GM18951 (cell line): ENCODE results near the gene KRT4.

Experiments
- POLR2A ChIP-seq: IDR thresholded peaks from 4 replicates; pipeline ENCODE4 v1.6.1; 2011; ENCODE audit warnings: mild to moderate bottlenecking; ENCODE audit not compliant: insufficient read length, insufficient read depth; ENCODE audit errors: extremely low read depth
- in situ Hi-C: fragments of 300-500 bp; cut with MboI; formaldehyde crosslinking; loops from one replicate; pipeline ENCODE4 v1.12.0; 2022; ENCODE audit warnings: low sequenced_read_pairs, mixed read lengths, inconsistent platforms; ENCODE audit not compliant: unreplicated experiment

KRT4 gene

DNA sequence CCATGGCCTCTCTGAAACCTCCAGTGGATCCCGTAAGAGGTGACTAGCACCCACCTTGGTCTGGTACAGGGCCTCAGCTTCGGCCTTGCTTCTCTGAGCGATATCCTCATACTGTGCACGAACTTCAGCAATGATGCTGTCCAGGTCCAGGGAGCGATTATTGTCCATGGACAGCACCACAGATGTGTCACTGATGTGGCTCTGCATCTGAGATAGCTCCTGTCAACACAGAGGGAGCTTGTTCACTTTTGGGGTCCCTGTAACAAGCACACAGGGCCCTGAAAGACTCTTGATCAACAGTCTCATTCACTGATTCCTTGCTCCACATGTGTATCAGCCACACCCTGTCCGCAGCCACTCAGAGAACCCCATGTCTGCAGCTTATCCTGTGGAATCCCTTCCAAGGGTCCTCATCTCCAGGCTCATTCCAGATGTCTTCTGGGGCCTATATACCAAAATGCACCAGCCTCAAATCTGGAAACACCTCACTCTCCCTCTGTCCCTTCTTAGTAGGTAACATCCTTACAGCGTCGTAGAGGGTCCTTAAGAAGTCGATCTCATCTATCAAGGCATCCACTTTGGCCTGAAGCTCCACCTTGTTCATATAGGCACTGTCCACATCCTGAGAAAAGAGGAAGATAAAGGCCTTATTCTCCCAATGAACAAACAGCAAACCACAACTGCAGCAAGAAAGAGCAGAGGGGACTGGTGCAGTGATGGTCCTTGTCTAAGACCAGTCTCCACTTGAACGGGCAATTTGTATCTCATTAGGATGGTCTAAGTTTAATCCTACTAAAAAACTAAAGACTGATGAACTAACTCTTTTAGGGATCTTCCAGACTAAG lies 21.5 kb downstream of the KRT4 start:
- in situ Hi-C loops = no loop called here
- TF ChIP-seq POLR2A = no peak

DNA sequence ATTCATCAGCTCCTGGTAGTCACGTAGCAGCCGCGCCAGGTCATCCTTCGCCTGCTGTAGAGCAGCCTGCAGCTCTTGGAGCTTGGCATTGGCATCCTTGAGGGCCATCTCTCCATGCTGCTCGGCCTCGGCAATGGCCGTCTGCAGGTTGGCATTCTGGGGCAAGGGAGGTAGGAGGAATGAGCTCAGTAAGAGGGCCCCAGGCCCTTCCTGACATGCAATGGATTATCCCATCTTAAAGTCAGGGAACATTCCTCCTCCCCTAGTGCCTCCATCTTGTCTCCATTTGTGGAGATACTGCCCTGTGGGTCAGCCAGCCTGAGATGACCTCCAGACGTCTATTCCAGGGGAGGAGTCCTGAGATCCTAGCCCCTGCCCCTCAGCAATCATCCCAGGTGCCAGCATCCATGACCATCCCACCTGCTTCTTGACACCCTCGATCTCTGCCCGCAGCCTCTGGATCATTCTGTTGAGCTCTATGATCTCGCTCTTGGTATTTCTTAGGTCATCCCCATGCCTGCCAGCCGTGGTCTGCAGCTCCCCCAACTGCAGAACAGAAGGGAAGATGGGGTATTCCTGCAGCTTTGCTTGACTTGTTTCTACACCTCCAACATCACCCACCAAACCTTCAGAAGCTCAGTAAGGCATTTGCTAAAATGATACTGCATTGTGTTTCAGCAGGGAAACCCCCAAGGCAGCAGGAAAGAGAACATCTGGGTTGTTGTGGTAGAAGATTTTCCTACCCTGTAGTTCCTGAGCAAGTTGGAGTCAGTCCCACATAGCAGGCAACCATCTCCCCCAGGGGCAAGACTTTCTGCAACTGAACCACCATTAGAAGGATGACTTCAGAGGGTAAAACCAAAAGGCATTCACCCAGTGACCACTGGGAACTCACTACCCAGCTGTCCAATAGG lies 22.4 kb downstream of the KRT4 start:
- TF ChIP-seq POLR2A = no peak
- in situ Hi-C loops = no loop called here

DNA sequence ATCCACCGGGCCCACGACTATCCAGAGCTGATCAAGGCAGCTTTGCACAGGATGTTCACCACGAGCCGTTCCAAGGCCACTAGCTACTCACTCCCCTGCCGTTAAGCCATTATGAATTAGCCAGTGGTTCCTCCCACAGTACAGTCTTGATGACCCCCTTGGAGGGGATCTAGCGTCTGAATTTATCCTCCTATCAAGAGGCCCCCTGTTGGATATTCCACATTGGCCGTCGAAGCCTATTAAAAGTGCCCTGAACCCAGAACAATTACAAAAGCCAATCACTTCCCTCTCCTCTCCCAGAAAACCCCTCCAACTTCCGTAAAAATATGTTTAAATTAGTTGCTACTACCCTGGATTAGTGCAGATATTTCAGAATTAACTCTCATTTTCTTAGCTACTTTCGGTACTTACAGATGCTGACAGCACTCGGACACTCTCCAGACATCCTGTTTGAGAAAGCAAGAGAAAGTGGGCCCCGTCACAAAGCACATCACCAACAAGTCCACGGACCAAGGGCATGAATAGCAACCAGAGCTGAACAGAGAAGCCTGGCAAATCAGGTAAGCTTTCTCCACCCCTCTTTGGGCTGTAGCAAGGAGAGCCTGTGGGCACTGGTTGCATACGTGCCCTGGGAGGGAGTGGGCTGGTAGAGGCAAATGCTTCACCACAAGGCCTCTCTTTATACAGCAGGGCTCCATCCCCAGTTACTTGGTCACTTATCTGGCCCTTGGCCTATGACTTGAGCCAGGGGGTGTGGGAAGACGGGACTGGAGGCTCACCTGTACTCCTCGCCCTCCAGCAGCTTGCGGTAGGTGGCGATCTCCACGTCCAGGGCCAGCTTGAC lies 23.3 kb downstream of the KRT4 start:
- TF ChIP-seq POLR2A = no peak
- in situ Hi-C loops = no loop called here

DNA sequence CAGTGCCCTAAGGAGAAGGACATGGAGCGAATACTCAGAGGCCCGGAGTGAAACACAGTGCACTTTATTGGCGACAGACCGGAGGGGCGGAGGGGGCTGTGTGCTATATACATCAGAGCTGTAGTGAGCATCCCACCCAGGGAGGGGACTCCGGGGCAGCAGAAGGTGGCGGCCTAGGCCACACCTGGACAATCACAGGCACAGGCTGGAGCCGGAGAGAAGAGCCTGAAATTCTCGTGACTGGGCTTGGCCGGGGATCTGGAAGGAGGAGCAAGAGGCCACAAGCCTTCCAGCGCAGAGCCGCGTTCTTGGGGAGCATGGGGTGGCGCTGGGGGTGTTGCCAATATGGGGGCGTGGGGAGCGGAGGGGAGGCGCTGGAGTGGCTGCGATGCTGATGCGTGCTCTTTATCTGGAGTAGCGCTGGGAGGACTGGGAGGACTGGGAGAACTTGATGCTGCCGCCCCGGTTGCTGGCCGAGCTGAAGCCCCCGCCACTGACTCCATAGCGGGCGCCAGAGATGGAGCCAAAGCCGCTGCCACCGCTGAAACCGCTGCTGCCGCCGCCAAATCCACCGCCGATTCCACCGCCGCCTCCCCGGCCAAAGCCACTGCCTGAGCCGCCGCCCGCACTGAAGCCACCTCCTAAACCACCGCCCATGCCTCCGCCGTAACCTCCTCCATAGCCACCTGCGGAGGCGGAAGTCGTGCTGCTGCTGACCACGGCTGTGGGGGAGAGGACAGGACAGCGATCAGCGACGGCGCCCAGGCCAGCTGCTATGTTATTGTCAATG lies 24.1 kb downstream of the KRT4 start:
- TF ChIP-seq POLR2A = no peak
- in situ Hi-C loops = no loop called here

DNA sequence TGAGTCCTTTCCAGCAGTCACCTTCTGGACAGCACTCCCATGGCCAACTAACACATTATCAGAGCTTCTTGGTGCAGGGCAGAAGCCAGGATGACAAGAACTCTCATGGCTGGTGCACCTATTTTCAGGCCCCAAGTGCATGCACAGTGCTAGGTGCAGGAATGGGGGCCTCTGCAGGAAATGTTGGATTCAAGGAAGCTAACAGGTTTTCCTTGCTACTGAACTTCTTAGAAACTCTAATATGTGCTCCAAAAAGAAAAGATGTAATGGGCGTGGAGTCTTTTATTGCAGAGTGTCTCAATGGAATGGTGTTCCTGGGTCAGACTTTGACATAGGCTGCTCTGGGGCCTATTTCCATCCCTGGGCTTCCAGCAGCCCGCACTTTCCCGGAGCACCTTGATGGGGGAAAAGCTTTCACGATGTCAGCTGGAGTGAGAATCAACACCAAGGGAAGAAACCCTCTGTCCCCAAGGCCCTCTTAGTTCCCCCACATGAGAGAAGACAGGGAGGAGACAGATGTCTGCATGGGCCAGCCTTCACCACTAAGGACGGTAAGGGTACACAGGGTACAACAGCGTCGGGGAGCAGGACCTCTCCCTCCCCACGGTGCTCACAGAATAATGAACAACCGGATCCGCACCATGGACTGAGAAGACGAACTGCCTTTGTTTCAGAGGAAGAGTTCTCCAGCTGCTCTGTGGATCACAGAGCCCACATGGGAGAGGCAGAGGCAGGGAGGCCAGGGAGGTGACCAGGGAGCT lies 24.9 kb downstream of the KRT4 start:
- in situ Hi-C loops = no loop called here
- no peak for TF ChIP-seq POLR2A

GRCh38 chr12:52788192-52788875 lies 25.6 kb downstream of the KRT4 start:
- in situ Hi-C loops = no loop called here
- no peak for TF ChIP-seq POLR2A

DNA sequence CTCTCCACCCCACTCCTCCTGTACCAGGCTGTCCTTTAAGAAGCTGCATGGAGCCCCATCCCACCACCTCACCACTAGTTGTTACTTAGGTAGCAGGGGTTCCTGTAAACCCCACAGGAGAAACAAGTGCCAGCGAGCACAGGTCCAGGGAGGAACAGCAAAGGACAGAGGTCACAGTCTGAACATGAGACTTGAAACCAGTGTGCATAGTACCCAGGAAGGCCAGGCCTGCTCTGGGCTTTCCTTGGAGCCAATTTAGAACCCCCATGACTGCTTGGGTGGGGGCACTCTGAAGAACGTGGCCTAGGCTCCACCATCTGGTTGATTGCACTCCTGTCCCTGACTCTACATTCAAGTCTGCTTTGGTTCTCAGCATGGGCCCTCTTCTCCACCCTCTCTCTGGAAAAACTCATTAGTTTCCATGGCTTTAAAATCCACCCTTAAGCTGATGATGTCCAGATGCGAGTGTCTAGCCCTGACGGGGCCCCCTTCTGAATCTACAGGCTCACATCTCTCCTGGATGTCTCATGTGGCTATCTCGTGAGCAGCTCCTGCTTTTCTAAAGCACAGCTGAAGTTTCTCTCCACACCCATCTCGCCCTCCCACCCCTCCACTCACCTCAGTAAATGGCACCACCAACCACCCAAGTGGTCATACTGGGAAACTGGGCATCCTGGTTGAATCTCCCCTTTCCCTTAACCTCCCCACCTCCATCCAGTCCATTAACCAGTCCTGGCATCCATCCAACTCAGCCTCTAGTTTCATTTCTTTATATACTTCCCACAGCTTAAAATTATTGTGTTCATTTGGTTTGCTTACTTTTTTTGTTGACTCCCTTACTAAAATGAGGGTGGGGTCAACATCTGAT lies 26.4 kb downstream of the KRT4 start:
- in situ Hi-C loops = no loop called here
- no peak for TF ChIP-seq POLR2A

DNA sequence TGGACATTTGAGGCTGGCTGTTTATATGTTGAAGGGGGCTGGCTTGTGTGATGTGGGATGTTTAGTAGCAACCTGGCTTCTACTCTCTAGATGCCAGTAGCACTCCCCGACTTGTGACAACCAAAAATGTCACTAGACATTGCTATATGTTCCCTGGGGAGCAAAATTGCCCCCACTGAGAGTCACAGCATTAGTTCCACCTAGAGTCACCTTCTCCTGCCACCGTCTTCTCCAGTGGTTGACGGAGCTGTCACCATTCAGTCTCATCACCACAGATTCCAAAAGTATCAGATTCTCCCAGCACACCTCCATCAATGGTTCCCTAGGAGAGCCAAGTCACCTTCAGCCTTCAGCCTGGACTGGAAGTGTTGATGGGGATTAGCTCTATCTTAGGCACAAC lies 29.0 kb downstream of the KRT4 start:
- no peak for TF ChIP-seq POLR2A
- in situ Hi-C loops = no loop called here

DNA sequence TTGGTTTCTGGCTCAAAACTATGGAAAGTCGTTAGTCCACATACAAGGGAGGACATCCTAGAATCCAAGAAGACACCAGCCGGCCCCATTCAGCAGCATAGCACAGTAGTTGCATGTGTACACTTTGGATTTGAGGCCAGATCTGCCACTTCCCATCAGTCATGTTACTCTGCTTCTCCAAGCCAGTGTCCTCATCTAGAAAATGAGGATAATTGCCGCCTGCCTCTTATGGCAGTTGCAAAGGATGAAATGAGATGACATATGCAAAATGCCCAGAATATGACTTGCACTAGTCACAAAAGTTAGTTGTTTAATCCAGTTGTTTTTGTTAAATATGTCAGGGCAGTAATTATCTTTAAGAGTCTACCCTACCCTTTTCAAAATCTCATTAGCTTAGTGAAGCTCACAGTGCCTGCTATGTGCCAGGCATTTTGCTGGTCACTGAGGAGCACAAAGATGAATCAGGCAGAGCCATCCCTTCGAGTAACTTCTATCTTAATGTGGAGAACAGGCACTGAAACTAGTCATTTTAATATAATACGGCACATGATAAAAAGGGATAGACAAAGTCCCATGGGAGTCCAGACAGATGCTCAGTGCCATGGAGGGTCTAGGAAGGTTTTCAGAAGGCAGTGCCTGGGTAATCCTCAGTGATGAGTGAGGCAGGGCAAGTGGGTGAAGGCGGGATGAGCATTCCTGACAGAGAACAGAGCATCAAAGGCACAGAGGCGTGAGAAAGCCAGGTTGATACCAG lies 30.2 kb downstream of the KRT4 start:
- no peak for TF ChIP-seq POLR2A
- in situ Hi-C loops = no loop called here

DNA sequence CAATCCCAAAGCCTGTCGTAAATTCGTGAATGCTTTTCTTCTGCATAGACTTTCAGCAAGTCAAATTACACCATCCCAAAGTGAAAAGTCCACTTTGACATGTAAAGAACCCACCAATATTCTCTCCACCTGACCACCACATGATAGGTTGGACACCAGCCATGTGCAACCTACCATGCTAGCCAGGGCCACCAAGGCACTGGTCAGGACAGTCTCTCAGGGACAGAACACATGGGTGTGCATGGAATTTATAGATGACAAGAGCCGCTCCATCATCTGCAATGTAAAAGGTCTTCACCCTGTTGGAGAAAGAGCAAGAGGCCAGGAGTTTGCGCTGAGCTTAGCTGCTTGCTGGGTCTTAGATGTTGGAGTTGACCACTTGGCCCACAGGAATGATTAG lies 31.4 kb downstream of the KRT4 start:
- in situ Hi-C loops = no loop called here
- TF ChIP-seq POLR2A = no peak
